G401.6 (cell line): ENCODE data around the gene CYGB.
"Not testable (repeated sequence)": the region's sequence is repeated elsewhere in the genome, so short reads cannot be mapped to it uniquely, and the experiment has no call there.

Experiments
- FAIRE-seq: peaks from 2 replicates; lab custom pipeline; 2012; peaks lifted over from hg19 to GRCh38; lab: Jason Lieb, UNC

Gene CYGB

GRCh38 chr17:76567634-76568432 is 30.3 kb upstream of the CYGB start:
- FAIRE-seq: no peak

GRCh38 chr17:76566988-76567431 is 29.5 kb upstream of the CYGB start:
- no peak for FAIRE-seq

GRCh38 chr17:76566613-76566943 is 29.1 kb upstream of the CYGB start:
- no peak for FAIRE-seq

GRCh38 chr17:76565728-76566612 is 28.5 kb upstream of the CYGB start:
- no peak for FAIRE-seq

GRCh38 chr17:76564991-76565727 is 27.6 kb upstream of the CYGB start:
- not testable (repeated sequence) for FAIRE-seq

GRCh38 chr17:76563359-76563758 is 25.9 kb upstream of the CYGB start:
- not testable (repeated sequence) for FAIRE-seq

GRCh38 chr17:76562734-76563148 is 25.2 kb upstream of the CYGB start:
- FAIRE-seq: no peak

GRCh38 chr17:76561799-76562268 is 24.3 kb upstream of the CYGB start:
- no peak for FAIRE-seq

- FAIRE-seq: no peak
Observed at GRCh38 chr17:76561332-76561731, 23.8 kb upstream of the CYGB start.

GRCh38 chr17:76560877-76561221 is 23.3 kb upstream of the CYGB start:
- FAIRE-seq: no peak

GRCh38 chr17:76560036-76560876 is 22.7 kb upstream of the CYGB start:
- no peak for FAIRE-seq

GRCh38 chr17:76559460-76559859 is 22.0 kb upstream of the CYGB start:
- not testable (repeated sequence) for FAIRE-seq

- FAIRE-seq: no peak
Observed at GRCh38 chr17:76558198-76559095, 20.9 kb upstream of the CYGB start.

GRCh38 chr17:76557368-76558197 is 20.1 kb upstream of the CYGB start:
- peak; percentile 82 for FAIRE-seq

GRCh38 chr17:76556765-76557367 is 19.4 kb upstream of the CYGB start:
- FAIRE-seq: no peak

GRCh38 chr17:76554131-76554530 is 16.6 kb upstream of the CYGB start:
- FAIRE-seq: no peak

GRCh38 chr17:76553178-76553908 is 15.8 kb upstream of the CYGB start:
- no peak for FAIRE-seq

- no peak for FAIRE-seq
Observed at GRCh38 chr17:76551685-76552084, 14.2 kb upstream of the CYGB start.
